Dedifferentiated amniotic fluid mesenchymal stem cell (primary cell): ENCODE measurements around the gene KCNQ4.

Experiments used
- DNase-seq: peaks from one replicate; pipeline ENCODE4 v3.0.0-alpha.2; 2016; ENCODE audit errors: extremely low spot score

KCNQ4 gene

GRCh38 chr1:40754201-40754600 is 29.4 kb upstream of the KCNQ4 start:
- no peak for DNase-seq

DNA sequence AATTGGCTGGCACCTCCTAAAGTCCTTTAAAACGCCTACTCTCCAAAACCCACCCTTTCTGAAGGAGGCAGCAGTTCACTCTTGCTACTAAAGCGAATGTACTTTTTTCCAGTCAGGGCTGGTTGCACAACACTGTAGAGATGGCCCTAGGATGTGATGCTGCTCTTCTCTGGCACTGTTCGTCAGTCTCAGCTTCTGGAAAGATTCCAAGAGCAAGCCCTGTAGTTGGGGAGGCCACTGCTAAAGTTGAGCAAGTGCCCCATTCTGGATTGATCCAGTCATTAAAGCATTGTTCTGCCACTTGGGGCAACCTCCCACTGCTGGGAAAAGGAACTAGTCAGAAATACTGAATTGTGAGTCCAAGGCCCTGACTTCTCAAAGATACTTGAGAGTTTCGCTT is 28.5 kb upstream of the KCNQ4 start:
- DNase-seq, result no peak

- DNase-seq, result no peak
These were observed 27.1 kb upstream of the KCNQ4 start for GRCh38 chr1:40756523-40756922.

DNA sequence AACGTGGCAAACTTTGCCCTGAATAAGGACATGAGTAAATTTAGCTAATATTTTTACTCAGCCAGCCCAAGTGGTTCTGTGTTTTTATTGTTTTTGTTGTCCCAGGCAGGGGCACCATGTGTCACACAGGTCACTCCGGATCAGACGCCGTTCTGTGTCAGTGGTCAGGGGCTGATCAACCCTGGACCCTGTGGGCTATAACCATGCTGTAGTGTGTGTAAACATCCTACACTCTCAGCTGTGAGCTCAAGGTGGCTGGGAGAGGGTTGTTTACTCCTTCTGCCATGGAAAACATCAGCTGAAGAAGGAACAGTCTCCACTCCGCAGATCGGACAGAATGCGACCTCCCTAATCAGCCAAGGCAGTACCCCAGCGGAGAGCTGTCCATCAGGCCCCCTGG is 26.5 kb upstream of the KCNQ4 start:
- DNase-seq, result no peak

DNA sequence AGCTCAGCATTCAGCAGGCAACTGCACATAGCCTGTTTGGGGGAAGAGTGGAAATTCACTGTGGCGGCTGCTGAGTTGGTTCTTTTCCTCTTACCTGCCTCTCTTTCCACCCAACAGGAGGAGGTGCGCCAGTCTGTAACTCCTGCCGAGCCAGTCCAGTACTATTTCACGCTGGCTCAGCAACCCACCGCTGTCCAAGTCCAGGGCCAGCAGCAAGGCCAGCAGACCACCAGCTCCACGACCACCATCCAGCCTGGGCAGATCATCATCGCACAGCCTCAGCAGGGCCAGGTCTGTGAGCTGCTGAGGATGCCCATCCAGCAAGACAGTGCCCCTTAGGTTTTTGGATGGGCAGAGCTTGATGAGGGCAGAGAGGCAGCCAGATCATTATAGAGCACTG is 25.6 kb upstream of the KCNQ4 start:
- no peak for DNase-seq

DNA sequence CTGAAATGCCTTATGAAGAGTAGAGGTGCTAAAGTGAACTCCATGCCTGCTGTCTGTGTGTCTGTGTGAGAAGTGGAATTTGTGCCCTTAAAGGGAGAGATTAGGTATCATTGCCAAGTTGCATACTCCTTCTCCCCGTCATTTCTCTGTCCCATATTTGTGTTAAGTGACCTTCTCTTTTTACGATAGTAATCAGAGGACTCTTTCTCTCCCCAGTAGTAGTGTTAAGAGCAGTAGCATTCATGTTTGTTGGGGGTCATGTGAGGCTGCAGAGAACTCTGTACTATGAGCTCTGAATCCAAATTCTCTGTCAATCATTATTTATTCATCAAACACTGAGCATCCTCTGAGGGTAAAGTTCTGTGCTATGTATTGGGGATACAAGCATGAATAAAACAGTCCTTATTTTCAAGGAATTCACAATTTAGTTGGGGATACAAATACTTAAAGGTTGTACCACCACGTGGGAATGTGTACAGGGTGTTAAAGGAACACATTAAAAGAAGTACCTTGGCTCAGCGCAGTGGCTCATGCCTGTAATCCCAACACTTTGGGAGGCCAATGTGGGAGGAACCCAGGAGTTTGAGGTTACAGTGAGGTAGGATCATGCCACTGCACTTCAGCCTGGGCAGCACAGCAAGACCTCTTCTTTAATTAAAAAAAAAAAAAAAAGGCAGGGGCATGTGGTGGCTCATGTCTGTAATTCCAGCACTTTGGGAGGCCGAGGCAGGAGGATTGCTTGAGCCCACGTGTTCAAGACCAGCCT is 24.8 kb upstream of the KCNQ4 start:
- no peak for DNase-seq

GRCh38 chr1:40760984-40761383 is 22.6 kb upstream of the KCNQ4 start:
- no peak for DNase-seq

GRCh38 chr1:40762144-40762923 is 21.3 kb upstream of the KCNQ4 start:
- no peak for DNase-seq

DNA sequence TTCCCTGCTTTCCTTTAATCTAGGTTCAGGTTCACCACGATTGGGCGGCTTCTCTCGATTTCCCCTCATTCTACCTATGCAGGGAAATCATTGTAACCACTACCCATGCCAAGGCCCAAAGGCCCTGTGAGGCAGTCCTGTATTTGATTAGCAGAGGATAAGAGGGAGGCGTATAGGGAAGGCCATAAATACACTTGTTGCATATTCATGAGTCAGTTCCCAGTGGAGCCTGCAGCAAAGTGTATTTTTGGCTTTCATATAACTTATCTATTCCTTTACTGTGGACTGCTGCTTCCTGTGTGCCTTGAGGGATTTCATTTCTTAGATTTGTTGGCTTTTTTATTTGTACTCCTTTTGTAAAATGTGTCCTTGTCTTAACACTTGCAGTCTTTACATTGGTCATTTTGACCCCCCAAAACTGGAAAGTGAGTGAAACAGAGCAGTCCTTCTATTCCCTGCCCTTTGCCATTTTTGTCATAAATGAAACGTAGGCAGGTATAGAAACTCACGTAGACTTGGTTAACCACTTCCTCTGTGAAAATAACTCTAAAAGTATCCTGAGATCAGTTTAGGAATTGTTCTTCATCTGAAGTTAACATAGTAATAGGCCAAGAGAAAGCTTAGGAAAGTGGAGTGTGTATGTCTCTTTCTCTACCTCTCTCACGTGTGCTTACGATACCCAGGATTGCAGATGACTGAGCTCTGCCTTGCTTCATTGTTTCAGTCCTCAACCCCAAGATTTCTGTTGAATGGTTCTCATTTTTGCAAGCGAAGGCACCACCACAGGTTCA is 19.6 kb upstream of the KCNQ4 start:
- DNase-seq, result no peak

- DNase-seq, result no peak
These were observed 18.6 kb upstream of the KCNQ4 start for GRCh38 chr1:40764981-40765380.

- DNase-seq, result no peak
These were observed 17.6 kb upstream of the KCNQ4 start for GRCh38 chr1:40766017-40766416.

- no peak for DNase-seq
These were observed 17.0 kb upstream of the KCNQ4 start for GRCh38 chr1:40766560-40766959.

GRCh38 chr1:40768146-40768990 is 15.2 kb upstream of the KCNQ4 start:
- no peak for DNase-seq

GRCh38 chr1:40769815-40770214 is 13.8 kb upstream of the KCNQ4 start:
- DNase-seq, result no peak

GRCh38 chr1:40770296-40771070 is 13.1 kb upstream of the KCNQ4 start:
- no peak for DNase-seq

DNA sequence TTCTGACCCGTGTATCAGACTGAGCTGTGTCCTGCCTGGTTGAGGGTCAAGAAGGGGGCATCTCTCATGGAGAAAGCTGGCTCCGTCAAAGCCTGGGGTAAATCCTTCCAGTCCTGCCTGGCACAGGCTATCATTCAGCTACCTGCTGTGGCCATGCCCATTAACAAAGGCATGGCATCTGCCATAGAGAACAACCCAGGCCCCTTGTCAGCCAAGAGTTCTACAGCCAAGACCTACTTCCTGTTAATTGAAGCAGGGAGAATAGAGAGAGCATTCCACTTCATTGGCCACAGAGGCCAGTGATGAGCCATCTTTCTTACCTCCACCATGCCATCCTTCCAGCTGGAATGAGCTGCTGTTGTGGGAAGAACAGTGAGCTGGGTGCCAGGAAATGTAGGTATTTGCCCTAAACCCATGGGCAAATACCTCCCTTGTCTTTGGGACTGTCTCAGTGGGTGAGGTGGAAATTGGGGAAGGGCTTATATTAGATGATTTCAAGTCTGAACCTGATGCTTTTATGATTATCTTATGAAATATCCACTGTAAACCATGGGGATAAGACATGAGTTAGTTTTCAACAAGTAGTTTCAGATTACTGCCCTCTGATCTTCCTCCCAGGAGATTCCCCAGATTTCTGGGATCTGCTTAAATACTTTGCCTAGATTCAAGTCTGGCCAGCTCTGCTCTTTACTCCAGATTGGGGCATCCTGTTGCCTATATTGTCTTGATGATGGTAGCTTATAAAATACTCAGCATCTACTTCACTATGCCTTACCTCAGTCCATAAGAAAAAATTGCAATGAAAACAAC is 11.2 kb upstream of the KCNQ4 start:
- no peak for DNase-seq

GRCh38 chr1:40773748-40774265 is 9.8 kb upstream of the KCNQ4 start:
- DNase-seq, result no peak

- no peak for DNase-seq
These were observed 9.2 kb upstream of the KCNQ4 start for GRCh38 chr1:40774266-40774998.
